Esophagus (tissue), 2 donors: ENCODE results near the gene DNAL4. TPM values are rescaled to one million over a fixed set of nuclear protein-coding genes. Genes with fewer than 3 reads are reported as not detected.
A peak's percentile ranks its signal among the peaks of the same experiment; 100 is the strongest.

Experiments used
- H3K27ac ChIP-seq, 2 donors: one replicate each; pipeline ENCODE4 v1.5.1; 2013; ENCODE audit warnings: low read depth in 2 of 2, mild to moderate bottlenecking in 2 of 2, inconsistent platforms in 1 of 2, low read length in 1 of 2, moderate library complexity in 1 of 2
- H3K27me3 ChIP-seq, 2 donors: one replicate each; pipeline ENCODE4 v1.6.1; 2013; ENCODE audit warnings: low read length in 2 of 2, control low read depth in 1 of 2, mild to moderate bottlenecking in 1 of 2; ENCODE audit not compliant: insufficient read depth in 2 of 2, control insufficient read depth in 1 of 2
- H3K36me3 ChIP-seq, 2 donors: one replicate each; pipeline ENCODE4 v1.6.1; 2013; ENCODE audit warnings: low read length in 1 of 2; ENCODE audit not compliant: control insufficient read depth in 2 of 2, insufficient read depth in 2 of 2
- H3K4me1 ChIP-seq, 2 donors: one replicate each; pipeline ENCODE4 v1.6.1; 2013; ENCODE audit warnings: low read length in 1 of 2; ENCODE audit not compliant: control insufficient read depth in 2 of 2, insufficient read depth in 2 of 2
- H3K4me3 ChIP-seq, 2 donors: one replicate each; pipeline ENCODE4 v1.5.1; 2013; ENCODE audit warnings: low read length in 2 of 2, mild to moderate bottlenecking in 2 of 2, low read depth in 1 of 2, moderate library complexity in 1 of 2
- H3K9me3 ChIP-seq, 2 donors: one replicate each; pipeline ENCODE4 v1.6.1; 2013; ENCODE audit warnings: mild to moderate bottlenecking in 2 of 2, low read depth in 1 of 2, low read length in 1 of 2, moderate library complexity in 1 of 2; ENCODE audit not compliant: control insufficient read depth in 2 of 2, insufficient read depth in 1 of 2
- WGBS, 2 donors: extraction: QIAGEN DNeasy Blood & Tissue Kit; methylation state at CpG; one replicate each; pipeline ENCODE4 v1.1.7; 2013; 5-methylcytosine and 5-hydroxymethylcytosine counted together
- polyA plus RNA-seq, 2 donors: library from polyadenylated mRNA; stranded (reverse); fragments of 200-250 nt; gene quantifications; one replicate each; pipeline ENCODE4 v1.2.3, GENCODE V29; 2013
- donor health status: healthy with polysubstance abuse.
- donor health status: Bipolar disorder and iron deficiency.

Gene DNAL4
- polyA plus RNA-seq, 2 donors: 8.5 to 12.7 TPM

DNA sequence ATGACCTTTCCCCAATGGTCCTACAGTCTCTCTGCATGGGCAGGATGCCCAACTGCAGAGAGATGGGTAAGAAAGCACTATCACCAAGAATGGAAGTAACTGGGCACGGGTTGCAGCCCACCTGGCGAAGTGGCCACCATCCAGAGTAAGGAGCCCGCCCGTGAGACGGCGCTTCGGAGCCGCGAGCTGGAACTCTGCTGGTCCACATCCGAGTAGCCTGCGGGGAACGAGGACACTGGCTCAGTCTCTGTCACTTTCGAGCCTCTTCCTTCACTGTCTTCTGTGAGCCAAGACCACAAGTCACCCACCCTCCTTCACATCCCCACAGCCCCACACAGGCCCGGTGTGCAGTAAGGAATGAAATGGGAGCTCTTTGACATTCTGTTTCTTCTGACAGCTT, 43.8 kb downstream of the DNAL4 start:
- H3K4me3 ChIP-seq: no peak overlapping the region
- H3K27ac ChIP-seq: no peak overlapping the region

DNA sequence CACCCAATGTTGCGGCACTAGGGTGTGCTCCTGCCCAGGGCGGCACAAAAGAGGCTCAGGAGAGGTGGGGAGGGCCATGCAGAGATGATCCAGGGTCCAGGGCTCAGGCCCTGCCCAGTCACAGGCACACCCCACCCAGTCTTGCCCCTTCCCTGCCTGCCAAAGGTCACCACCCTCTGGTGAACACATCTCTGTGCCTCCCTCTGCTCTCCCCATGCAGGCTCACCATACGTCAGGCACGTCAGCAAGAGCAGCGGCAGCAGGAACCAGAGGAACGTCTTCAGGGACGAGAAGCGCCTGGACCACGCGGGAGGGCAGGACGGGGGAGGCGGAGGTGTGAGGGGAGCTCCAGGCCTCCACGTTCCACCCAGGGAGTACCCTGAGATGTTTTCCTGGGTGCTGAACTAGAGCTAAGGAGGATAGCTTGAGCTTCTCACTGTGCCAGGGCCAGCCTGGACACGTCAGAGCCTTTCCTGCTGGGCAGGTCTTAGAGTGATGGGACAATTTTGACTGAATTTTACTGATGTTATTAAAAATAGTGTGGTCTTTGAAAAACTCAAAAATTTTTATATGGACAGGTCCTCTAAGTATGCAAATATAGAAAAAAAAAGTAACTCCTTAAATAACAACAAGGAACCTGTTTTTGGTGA, 45.3 kb downstream of the DNAL4 start:
- peaks cover 22 to 65% of the 10 kb centered on the region in 2 donors for H3K36me3 ChIP-seq
- WGBS, 2 donors: 55 to 67% methylated on average over 14 of the region's 14 CpGs
- peaks cover 0 to 29% of the 10 kb centered on the region in 2 donors for H3K4me1 ChIP-seq
- peak overlapping the region; percentile 35 to 83 for H3K27ac ChIP-seq
- no peak overlapping the region for H3K4me3 ChIP-seq
- H3K27me3 ChIP-seq: no peaks in the 10 kb centered on the region
- H3K9me3 ChIP-seq: no peaks in the 10 kb centered on the region

More for the DNA sequence above, 43.8 kb downstream of the DNAL4 start:
- 93 to 96% methylated on average over 14 of the region's 14 CpGs for WGBS, 2 donors
- no peaks in the 10 kb centered on the region for H3K9me3 ChIP-seq
- peaks cover 0 to 30% of the 10 kb centered on the region in 2 donors for H3K4me1 ChIP-seq
- H3K27me3 ChIP-seq: no peaks in the 10 kb centered on the region
- peaks cover 22 to 55% of the 10 kb centered on the region in 2 donors for H3K36me3 ChIP-seq

DNA sequence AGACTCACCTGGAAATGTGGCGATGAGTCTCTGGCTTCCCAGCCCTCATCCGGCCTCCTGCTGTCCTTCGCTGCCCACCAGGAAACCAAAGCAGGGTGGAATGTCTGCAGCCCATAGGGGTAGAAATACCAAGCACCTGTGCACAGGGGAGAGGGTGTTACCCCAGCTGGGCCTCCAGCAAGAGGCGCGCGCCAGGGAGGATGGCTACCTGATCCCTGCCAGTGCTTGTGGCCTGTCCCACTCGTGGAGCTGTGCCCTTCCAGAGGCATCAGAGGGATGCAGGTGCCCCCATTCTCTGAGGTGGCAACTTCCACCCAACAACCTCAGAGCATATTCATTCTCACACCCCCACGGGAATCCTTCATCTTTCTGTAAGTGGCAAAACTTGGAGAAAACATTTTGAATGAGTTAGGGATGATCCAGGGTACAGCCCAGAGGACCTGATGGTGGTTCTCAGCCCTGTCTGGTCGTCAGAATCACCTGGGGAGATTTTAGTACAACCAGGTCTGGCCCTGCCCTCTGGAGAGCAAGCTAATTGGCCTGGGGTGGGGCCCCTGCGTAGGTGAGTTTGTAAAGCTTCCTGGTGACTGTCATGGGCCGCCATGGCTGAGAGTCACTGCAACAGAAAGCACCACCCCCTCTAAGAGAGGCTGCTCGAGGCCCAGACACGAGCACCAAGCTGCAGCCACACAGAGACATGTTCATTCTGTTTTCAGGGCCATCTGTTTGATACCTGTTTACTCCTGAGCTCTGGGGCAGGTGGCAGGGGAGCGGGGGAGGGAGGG, 48.1 kb downstream of the DNAL4 start:
- peak overlapping the region in 1 of 2 donors; percentile 4 for H3K27ac ChIP-seq
- H3K36me3 ChIP-seq: peaks cover 36 to 68% of the 10 kb centered on the region in 2 donors

DNA sequence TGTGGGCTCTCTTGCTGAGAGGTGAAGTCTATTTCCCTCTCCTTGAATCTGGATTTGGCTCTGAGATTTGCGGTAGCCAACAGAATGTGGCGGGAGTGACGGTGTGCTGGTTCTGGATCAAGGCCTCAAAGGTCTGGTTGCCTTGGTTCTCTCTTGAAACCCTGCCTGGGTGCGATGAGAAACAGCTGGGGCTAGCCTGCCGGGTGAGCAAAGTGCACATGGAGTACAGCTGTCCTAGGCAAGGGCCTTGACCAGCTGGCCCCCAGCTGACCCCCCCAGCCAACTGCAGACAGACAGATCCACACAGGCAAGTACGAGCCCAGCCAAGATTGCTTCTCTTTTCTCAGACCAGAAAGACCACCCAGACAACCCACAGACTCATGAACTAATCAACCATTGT, 49.0 kb downstream of the DNAL4 start:
- H3K27ac ChIP-seq: no peak overlapping the region
- peaks cover 0 to 5% of the 10 kb centered on the region in 2 donors for H3K4me1 ChIP-seq
- no peaks in the 10 kb centered on the region for H3K9me3 ChIP-seq
- no peak overlapping the region for H3K4me3 ChIP-seq
- no peaks in the 10 kb centered on the region for H3K27me3 ChIP-seq
- H3K36me3 ChIP-seq: peaks cover 37 to 68% of the 10 kb centered on the region in 2 donors
- 83 to 85% methylated on average over 6 of the region's 6 CpGs for WGBS, 2 donors

More for the DNA sequence above, 48.1 kb downstream of the DNAL4 start:
- Histone ChIP-seq H3K4me1 (peaks cover 0 to 11% of the 10 kb centered on the region in 2 donors), H3K4me3 (no peak overlapping the region), H3K27me3 (no peaks in the 10 kb centered on the region), H3K9me3 (no peaks in the 10 kb centered on the region)
- WGBS, 2 donors: 84 to 90% methylated on average over 14 of the region's 14 CpGs

DNA sequence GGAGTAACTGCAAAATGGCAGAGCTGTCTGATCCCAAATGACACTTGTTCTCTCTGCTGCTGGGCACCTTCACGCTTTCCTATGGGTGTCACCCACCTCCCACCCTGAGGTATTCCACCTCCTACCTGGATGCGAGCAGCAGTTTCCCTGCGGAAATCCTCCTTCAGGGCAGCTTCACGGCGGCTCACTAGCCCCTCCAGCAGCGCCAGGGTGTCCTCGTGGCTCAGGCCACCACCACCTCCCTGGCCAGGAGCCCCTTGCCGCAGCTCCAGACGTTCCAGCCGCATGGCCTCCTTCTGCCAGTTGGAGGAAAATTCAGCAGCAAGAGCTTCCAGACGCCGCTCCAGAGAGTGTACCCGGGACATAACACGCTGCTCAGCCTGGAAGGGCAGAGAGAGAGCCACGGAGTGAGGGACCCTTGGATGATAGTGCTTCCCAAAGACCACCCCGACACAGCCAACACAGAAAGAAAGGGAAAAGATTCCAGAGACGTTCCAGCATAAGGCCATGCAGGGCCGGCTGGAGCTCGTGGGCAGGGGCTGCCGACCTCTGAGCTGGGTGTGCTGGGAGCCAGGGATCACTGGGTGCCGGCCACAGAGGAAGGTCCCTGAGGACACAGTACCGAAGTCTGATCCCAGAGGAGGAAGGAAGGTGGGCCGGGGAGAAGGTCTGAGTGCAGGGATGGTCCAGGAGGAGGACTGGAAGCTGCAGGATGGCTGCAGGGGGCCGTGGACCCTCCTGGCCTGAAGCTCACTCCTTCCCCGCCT, 51.6 kb downstream of the DNAL4 start:
- no peak overlapping the region for H3K27ac ChIP-seq
- WGBS, 2 donors: 92% methylated on average over 25 of the region's 25 CpGs

DNA sequence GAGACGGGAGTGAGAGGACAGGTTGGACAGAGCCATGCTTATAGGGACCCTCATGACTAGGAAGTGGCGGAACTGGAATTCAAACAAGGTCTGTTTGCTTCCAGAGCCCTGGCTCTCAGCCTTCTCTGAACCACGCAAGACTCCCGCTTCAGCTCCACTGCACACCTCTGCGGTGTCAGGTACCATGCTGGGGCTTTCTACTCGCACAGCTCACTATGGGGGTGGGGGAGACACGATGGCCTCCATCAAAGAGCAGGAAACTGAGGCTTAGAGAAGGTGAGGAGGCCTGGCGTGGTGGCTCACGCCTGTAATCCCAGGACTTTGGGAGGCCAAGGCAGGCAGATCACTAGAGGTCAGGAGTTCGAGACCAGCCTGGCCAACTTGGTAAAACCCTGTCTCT, 52.4 kb downstream of the DNAL4 start:
- Histone ChIP-seq H3K27me3 (no peaks in the 10 kb centered on the region), H3K36me3 (peaks cover 51 to 84% of the 10 kb centered on the region in 2 donors), H3K9me3 (no peaks in the 10 kb centered on the region), H3K4me3 (no peak overlapping the region), H3K4me1 (no peaks in the 10 kb centered on the region), H3K27ac (no peak overlapping the region)
- WGBS, 2 donors: 89 to 92% methylated on average over 10 of the region's 10 CpGs

More for the DNA sequence above, 51.6 kb downstream of the DNAL4 start:
- Histone ChIP-seq H3K36me3 (peaks cover 48 to 78% of the 10 kb centered on the region in 2 donors), H3K4me3 (no peak overlapping the region), H3K27me3 (no peaks in the 10 kb centered on the region), H3K4me1 (no peaks in the 10 kb centered on the region), H3K9me3 (no peaks in the 10 kb centered on the region)

DNA sequence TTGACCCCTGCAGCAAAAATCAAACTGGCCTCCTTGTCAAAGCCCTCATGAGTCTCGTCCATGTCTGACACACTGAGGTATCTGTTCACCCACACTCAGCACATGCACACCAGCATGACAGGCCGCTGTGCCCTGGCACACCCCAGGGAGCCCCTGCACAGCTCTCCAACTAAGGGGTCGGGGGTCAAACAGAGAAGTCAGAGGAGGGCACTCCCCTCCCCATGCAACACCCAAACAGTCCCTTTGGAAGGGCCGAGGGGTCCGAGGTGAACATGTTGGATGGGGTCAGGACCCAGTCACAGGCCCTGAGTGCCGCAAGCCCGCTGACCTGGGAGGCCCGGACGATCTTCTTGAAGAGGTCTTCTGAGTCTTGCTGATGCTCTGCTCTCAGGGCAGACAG, 52.8 kb downstream of the DNAL4 start:
- Histone ChIP-seq H3K9me3 (no peaks in the 10 kb centered on the region), H3K27me3 (no peaks in the 10 kb centered on the region), H3K4me3 (no peak overlapping the region), H3K27ac (no peak overlapping the region), H3K4me1 (no peaks in the 10 kb centered on the region), H3K36me3 (peaks cover 54 to 82% of the 10 kb centered on the region in 2 donors)
- 94 to 96% methylated on average over 9 of the region's 9 CpGs for WGBS, 2 donors

DNA sequence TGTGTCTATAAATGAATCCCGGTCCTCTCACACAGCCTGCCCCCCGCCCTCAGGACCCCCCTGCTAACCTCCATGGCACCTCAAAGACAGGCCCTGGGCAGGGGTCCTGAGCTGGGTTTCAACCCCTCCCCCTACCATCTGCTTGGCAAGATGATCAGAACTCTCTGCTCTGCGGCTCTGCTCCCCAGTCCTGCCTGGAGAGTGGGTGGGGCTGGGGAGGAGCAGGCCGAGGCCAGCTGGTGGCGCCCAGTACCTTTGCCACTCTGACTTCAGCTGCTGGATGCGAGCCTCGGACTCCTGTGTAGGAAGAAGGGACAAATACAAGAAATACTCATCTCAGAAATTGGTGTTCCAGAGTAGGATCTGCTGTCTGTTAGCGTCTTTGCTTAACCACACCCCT, 53.2 kb downstream of the DNAL4 start:
- no peak overlapping the region for H3K4me3 ChIP-seq
- WGBS, 2 donors: 76 to 81% methylated on average over 8 of the region's 8 CpGs
- H3K9me3 ChIP-seq: no peaks in the 10 kb centered on the region
- peaks cover 55 to 82% of the 10 kb centered on the region in 2 donors for H3K36me3 ChIP-seq
- no peaks in the 10 kb centered on the region for H3K4me1 ChIP-seq
- no peaks in the 10 kb centered on the region for H3K27me3 ChIP-seq
- H3K27ac ChIP-seq: peak overlapping the region in 1 of 2 donors; percentile 24

DNA sequence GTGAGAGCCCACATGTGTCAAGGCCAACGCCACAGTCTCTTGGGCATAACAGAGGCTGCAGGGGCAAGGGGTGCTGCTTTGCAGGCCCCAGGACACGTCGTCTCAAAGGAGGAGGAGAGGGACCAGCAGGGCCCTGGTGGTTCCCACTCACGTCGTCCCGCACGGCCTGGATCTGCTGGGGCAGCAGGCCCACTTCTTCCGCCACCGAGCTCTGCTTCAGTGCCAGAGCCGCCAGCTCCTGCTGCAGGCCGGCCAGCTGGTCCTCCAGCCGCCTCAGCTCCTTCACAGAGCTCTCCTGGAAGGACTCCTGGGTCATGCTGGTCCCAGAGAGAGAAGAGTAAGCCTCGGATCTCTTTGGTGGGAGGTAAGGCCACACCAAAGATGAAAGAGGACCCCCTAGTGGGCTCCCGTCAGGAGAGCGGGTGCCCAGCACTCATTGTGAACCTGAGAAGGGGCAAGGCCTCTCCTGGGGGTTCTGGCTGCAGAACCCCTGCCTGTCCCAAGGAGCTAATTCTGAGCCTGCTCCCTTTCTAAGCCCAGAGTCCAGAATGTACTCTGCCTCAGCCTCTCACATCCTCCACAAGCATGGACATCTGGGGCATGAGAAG, 53.7 kb downstream of the DNAL4 start:
- no peaks in the 10 kb centered on the region for H3K4me1 ChIP-seq
- no peaks in the 10 kb centered on the region for H3K27me3 ChIP-seq
- no peaks in the 10 kb centered on the region for H3K9me3 ChIP-seq
- 91% methylated on average over 15 of the region's 15 CpGs for WGBS, 2 donors
- peaks cover 55 to 80% of the 10 kb centered on the region in 2 donors for H3K36me3 ChIP-seq
- H3K4me3 ChIP-seq: no peak overlapping the region
- no peak overlapping the region for H3K27ac ChIP-seq
